HTERT RPE-1 (cell line): ENCODE data around the gene PTPN21.

Source experiments
- in situ Hi-C: fragments of 300-500 bp; cut with MboI; formaldehyde crosslinking; loops from 4 replicates; pipeline ENCODE4 v1.14.3; 2020; ENCODE audit warnings: low sequenced_read_pairs

Gene PTPN21

GRCh38 chr14:88473791-88474190, 81.0 kb downstream of the PTPN21 start:
- in situ Hi-C loops: no loop called here

- in situ Hi-C loops: no loop called here
These were observed 84.0 kb downstream of the PTPN21 start for GRCh38 chr14:88470542-88471440.

GRCh38 chr14:88468406-88468805, 86.4 kb downstream of the PTPN21 start:
- in situ Hi-C loops: no loop called here

- in situ Hi-C loops: no loop called here
These were observed 91.5 kb downstream of the PTPN21 start for GRCh38 chr14:88463318-88463717.

GRCh38 chr14:88454886-88455285, 99.9 kb downstream of the PTPN21 start:
- in situ Hi-C loops: no loop called here

- in situ Hi-C loops: no loop called here
These were observed 102.6 kb downstream of the PTPN21 start for GRCh38 chr14:88452231-88452630.

- in situ Hi-C loops: no loop called here
These were observed 115.7 kb downstream of the PTPN21 start for GRCh38 chr14:88439088-88439487.

- in situ Hi-C loops: no loop called here
These were observed 117.1 kb downstream of the PTPN21 start for GRCh38 chr14:88437658-88438057.

GRCh38 chr14:88430976-88431375, 123.8 kb downstream of the PTPN21 start:
- in situ Hi-C loops: no loop called here

GRCh38 chr14:88426271-88426670, 128.5 kb downstream of the PTPN21 start:
- in situ Hi-C loops: no loop called here

- in situ Hi-C loops: no loop called here
These were observed 130.2 kb downstream of the PTPN21 start for GRCh38 chr14:88424573-88424972.

- in situ Hi-C loops: no loop called here
These were observed 131.7 kb downstream of the PTPN21 start for GRCh38 chr14:88422919-88423650.

- in situ Hi-C loops: no loop called here
These were observed 132.8 kb downstream of the PTPN21 start for GRCh38 chr14:88422047-88422446.

- in situ Hi-C loops: no loop called here
These were observed 133.5 kb downstream of the PTPN21 start for GRCh38 chr14:88421286-88421685.

GRCh38 chr14:88420187-88420586, 134.6 kb downstream of the PTPN21 start:
- in situ Hi-C loops: no loop called here

- in situ Hi-C loops: no loop called here
These were observed 137.2 kb downstream of the PTPN21 start for GRCh38 chr14:88417594-88417993.
